Lower leg skin (tissue), 4 donors: Measurements from ENCODE around the gene THBS2. TPM values are rescaled to one million over a fixed set of nuclear protein-coding genes. Genes with fewer than 3 reads are reported as not detected.
"Not testable (repeated sequence)": the region's sequence is repeated elsewhere in the genome, so short reads cannot be mapped to it uniquely, and the experiment has no call there.

Experiments used
- DNase-seq, 2 donors: peaks; one replicate each; pipeline ENCODE4 v3.0.0-alpha.2; 2019; ENCODE audit warnings: low spot score in 2 of 2
- H3K4me3 ChIP-seq: fragments of 200-600 bp; sonication (generic); 2 replicates; pipeline ENCODE4 v1.5.1; 2017; ENCODE audit warnings: mild to moderate bottlenecking, low read depth; ENCODE audit not compliant: poor library complexity, severe bottlenecking
- CTCF ChIP-seq, 3 donors: fragments of 450-650 bp; IDR thresholded peaks; one replicate each; pipeline ENCODE4 v1.5.1; 2016; ENCODE audit warnings: antibody characterized with exemption in 3 of 3, mild to moderate bottlenecking in 3 of 3, moderate library complexity in 2 of 3
- POLR2A ChIP-seq, 2 donors: fragments of 450-650 bp; IDR thresholded peaks; one replicate each; pipeline ENCODE4 v1.6.1; 2016 to 2017; ENCODE audit warnings: antibody characterized with exemption in 2 of 2, mild to moderate bottlenecking in 1 of 2, moderate library complexity in 1 of 2
- WGBS, 2 donors: methylation state at CpG; one replicate each; pipeline ENCODE4 v1.1.5; 2018; 5-methylcytosine and 5-hydroxymethylcytosine counted together
- intact Hi-C: fragments of 100-400 bp; cut with DNase I; formaldehyde crosslinking; loops from one replicate; pipeline ENCODE4 v1.15.0; 2023; ENCODE audit warnings: low total_unique reads
- total RNA-seq, 4 donors: library from RNA; depleted of rRNA; stranded (reverse); fragments of >200 nt; gene quantifications; one replicate each; pipeline ENCODE4 v1.1.0, GENCODE V29; 2016

Gene THBS2
- total RNA-seq, 4 donors from 2014 or later: 72.1 to 135 (median 103) TPM

GRCh38 chr6:169263836-169264608, 10.4 kb upstream of the THBS2 start:
- 79 to 81% methylated on average over 21 of the region's 21 CpGs for WGBS, 2 donors
- peak in 1 of 2 donors; percentile 84 for DNase-seq
- no peak overlapping the region for H3K4me3 ChIP-seq
- intact Hi-C loops: no loop called here
- TF ChIP-seq POLR2A (IDR thresholded peaks at IDR 0.05): no peak
- TF ChIP-seq CTCF (IDR thresholded peaks at IDR 0.05): no peak

- H3K4me3 ChIP-seq: no peak overlapping the region
Measured at GRCh38 chr6:169263374-169263773, 9.7 kb upstream of the THBS2 start.

DNA sequence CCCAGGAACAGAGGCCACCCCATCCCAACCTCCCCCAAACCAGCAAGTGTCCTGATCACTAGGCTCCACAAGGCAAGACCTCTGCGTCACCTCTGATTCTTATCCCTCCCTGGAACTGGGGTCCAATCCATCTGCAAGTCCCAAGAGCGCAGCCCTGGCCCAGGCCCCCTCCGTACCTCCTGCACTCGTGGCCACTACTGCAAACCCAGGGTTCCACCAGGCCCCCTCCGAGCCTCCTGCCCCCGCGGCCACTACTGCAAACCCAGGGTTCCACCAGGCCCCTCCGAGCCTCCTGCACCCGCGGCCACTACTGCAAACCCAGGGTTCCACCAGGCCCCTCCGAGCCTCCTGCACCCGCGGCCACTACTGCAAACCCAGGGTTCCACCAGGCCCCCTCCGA, 9.0 kb upstream of the THBS2 start:
- H3K4me3 ChIP-seq, intact Hi-C loops, DNase-seq: not testable (repeated sequence)
- 93 to 100% methylated on average over 10 to 14 of the region's 14 CpGs for WGBS, 2 donors

More at GRCh38 chr6:169263374-169263773, 9.7 kb upstream of the THBS2 start:
- no peak for DNase-seq
- TF ChIP-seq CTCF (IDR thresholded peaks at IDR 0.05) (no peak), POLR2A (IDR thresholded peaks at IDR 0.05) (no peak)
- WGBS, 2 donors: 62 to 64% methylated on average over 3 of the region's 3 CpGs
- intact Hi-C loops: no loop called here

DNA sequence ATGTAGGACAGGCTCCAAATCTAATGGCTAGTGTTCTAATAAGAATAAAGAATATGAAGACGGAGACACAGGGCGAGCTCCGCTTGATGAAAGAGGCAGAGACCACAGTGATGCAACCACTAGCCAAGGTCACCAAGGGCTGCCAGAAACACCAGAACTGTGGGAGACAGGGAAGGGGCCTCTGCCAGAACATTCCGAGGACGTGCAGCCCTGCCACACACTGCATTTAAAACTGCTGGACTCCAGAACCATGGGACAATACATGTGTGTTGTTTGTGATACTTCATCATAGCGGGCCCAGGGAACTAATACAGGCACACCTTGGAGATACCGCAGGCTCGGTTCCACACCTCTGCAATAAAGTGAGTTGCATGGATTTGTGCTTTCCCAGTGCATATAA, 2.9 kb upstream of the THBS2 start:
- peak in 1 of 2 donors; percentile 59 for DNase-seq
- WGBS, 2 donors: 94 to 95% methylated on average over 8 of the region's 8 CpGs
- TF ChIP-seq POLR2A (IDR thresholded peaks at IDR 0.05) (no peak), CTCF (IDR thresholded peaks at IDR 0.05) (no peak)
- no peak overlapping the region for H3K4me3 ChIP-seq
- intact Hi-C loops: no loop called here

- TF ChIP-seq POLR2A (IDR thresholded peaks at IDR 0.05) (no peak), CTCF (IDR thresholded peaks at IDR 0.05) (no peak)
- WGBS, 2 donors: 91 to 96% methylated on average over 8 of the region's 8 CpGs
- intact Hi-C loops: no loop called here
- peak in 1 of 2 donors; percentile 81 for DNase-seq
- no peak overlapping the region for H3K4me3 ChIP-seq
Measured at GRCh38 chr6:169256061-169256460, 2.4 kb upstream of the THBS2 start.

- DNase-seq: peak in 1 of 2 donors; percentile 72
- no peak overlapping the region for H3K4me3 ChIP-seq
- 57 to 64% methylated on average over 10 of the region's 10 CpGs for WGBS, 2 donors
- TF ChIP-seq POLR2A (IDR thresholded peaks at IDR 0.05) (no peak), CTCF (IDR thresholded peaks at IDR 0.05) (no peak)
- intact Hi-C loops: no loop called here
Measured at GRCh38 chr6:169255643-169256042, 2.0 kb upstream of the THBS2 start.
